Measurements from ENCODE around the gene E4F1. TPM values are rescaled to one million over a fixed set of nuclear protein-coding genes. Genes with fewer than 3 reads are reported as not detected.

E4F1 gene
- total RNA-seq, 1 donor from 2014 or later: 33.0 TPM

GRCh38 chr16:2250652-2251295, 27.4 kb downstream of the E4F1 start:
- peaks cover 19% of the 10 kb centered on the region for H3K36me3 Mint-ChIP-seq
- TF ChIP-seq CTCF (IDR thresholded peaks at IDR 0.05; ENCODE audit: unreplicated experiment): no peak

GRCh38 chr16:2251296-2252111, 28.1 kb downstream of the E4F1 start, which contains the start of gene ECI1:
Gene ECI1 (minus strand): TSS chr16:2251587. CDS start chr16:2251566, 21 bp downstream.
- peak; percentile 75 to 88 for DNase-seq (ENCODE audit: low spot score in 2 of 2, unreplicated experiment in 2 of 2)
- Mint-ChIP-seq H3K27ac (peak within 1 kb of the TSS; percentile 89), H3K9me3 (no peaks in the 10 kb centered on the region), H3K4me1 (peaks cover 7% of the 10 kb centered on the region), H3K27me3 (ENCODE audit: low read depth) (no peaks in the 10 kb centered on the region), H3K4me3 (peak within 1 kb of the TSS; percentile 82), H3K36me3 (peaks cover 23% of the 10 kb centered on the region)
- TF ChIP-seq CTCF (IDR thresholded peaks at IDR 0.05; ENCODE audit: unreplicated experiment): peak; percentile 32

More at GRCh38 chr16:2250652-2251295, 27.4 kb downstream of the E4F1 start:
- Mint-ChIP-seq H3K9me3 (no peaks in the 10 kb centered on the region), H3K4me3 (peak overlapping the region; percentile 82), H3K27ac (peak overlapping the region; percentile 89), H3K27me3 (ENCODE audit: low read depth) (no peaks in the 10 kb centered on the region), H3K4me1 (peaks cover 7% of the 10 kb centered on the region)
- DNase-seq (ENCODE audit: low spot score in 2 of 2, unreplicated experiment in 2 of 2): no peak

GRCh38 chr16:2252806-2253148, 29.4 kb downstream of the E4F1 start:
- peaks cover 7% of the 10 kb centered on the region for H3K4me1 Mint-ChIP-seq
- peaks cover 30% of the 10 kb centered on the region for H3K36me3 Mint-ChIP-seq
- H3K27me3 Mint-ChIP-seq (ENCODE audit: low read depth): no peaks in the 10 kb centered on the region
- DNase-seq (ENCODE audit: low spot score in 2 of 2, unreplicated experiment in 2 of 2): no peak
- TF ChIP-seq CTCF (IDR thresholded peaks at IDR 0.05; ENCODE audit: unreplicated experiment): no peak
- H3K4me3 Mint-ChIP-seq: no peak overlapping the region
- no peaks in the 10 kb centered on the region for H3K9me3 Mint-ChIP-seq
- peak overlapping the region; percentile 77 for H3K27ac Mint-ChIP-seq

GRCh38 chr16:2253293-2253692, 29.9 kb downstream of the E4F1 start:
- Mint-ChIP-seq H3K27ac (peak overlapping the region; percentile 77), H3K27me3 (ENCODE audit: low read depth) (no peaks in the 10 kb centered on the region), H3K9me3 (no peaks in the 10 kb centered on the region), H3K36me3 (peaks cover 32% of the 10 kb centered on the region), H3K4me1 (peaks cover 7% of the 10 kb centered on the region), H3K4me3 (no peak overlapping the region)
- no peak for TF ChIP-seq CTCF (IDR thresholded peaks at IDR 0.05; ENCODE audit: unreplicated experiment)
- DNase-seq (ENCODE audit: low spot score in 2 of 2, unreplicated experiment in 2 of 2): no peak

GRCh38 chr16:2256531-2257140, 33.2 kb downstream of the E4F1 start:
- H3K27ac Mint-ChIP-seq: no peak overlapping the region
- H3K36me3 Mint-ChIP-seq: peaks cover 49% of the 10 kb centered on the region
- no peak for DNase-seq (ENCODE audit: low spot score in 2 of 2, unreplicated experiment in 2 of 2)
- H3K9me3 Mint-ChIP-seq: no peaks in the 10 kb centered on the region
- no peak for TF ChIP-seq CTCF (IDR thresholded peaks at IDR 0.05; ENCODE audit: unreplicated experiment)
- H3K27me3 Mint-ChIP-seq (ENCODE audit: low read depth): no peaks in the 10 kb centered on the region
- no peak overlapping the region for H3K4me3 Mint-ChIP-seq
- H3K4me1 Mint-ChIP-seq: no peaks in the 10 kb centered on the region
